PC-9 (cell line): Measurements from ENCODE around the gene CKAP2L.

ENCODE experiments used
- EZH2 ChIP-seq: fragments of 200-600 bp; sonication (generic); IDR thresholded peaks from 2 replicates; pipeline ENCODE4 v1.8.0; 2017; ENCODE audit warnings: antibody characterized with exemption, low read depth
- TF ChIP-seq, protein P1 (sequence below): fragments of 200-600 bp; sonication (generic); conservative IDR thresholded peaks from 2 replicates; pipeline ENCODE4 v1.6.1; 2017; ENCODE audit warnings: mixed run types, antibody characterized with exemption, mild to moderate bottlenecking, moderate library complexity

DNA sequence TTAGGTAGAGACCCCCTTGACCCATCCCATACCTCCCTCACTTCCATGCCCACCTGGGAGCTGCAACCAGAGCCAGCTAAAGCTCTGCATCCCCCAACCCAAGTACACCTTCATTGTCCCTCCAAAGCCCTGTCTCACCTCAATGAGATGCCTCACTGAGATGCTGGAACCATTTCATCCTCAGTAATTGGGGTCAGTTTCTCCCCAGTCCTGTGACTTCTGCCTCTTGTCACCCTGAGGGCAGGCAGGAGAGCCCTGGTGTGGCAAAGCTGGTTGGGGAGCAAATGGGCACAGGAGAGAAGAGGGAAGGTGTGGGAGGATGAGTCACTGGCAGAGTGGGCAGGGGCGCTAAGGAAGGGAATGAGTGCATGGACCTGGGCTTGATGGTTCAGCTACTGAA, 71.5 kb downstream of the CKAP2L start:
- TF ChIP-seq, protein P1, sequence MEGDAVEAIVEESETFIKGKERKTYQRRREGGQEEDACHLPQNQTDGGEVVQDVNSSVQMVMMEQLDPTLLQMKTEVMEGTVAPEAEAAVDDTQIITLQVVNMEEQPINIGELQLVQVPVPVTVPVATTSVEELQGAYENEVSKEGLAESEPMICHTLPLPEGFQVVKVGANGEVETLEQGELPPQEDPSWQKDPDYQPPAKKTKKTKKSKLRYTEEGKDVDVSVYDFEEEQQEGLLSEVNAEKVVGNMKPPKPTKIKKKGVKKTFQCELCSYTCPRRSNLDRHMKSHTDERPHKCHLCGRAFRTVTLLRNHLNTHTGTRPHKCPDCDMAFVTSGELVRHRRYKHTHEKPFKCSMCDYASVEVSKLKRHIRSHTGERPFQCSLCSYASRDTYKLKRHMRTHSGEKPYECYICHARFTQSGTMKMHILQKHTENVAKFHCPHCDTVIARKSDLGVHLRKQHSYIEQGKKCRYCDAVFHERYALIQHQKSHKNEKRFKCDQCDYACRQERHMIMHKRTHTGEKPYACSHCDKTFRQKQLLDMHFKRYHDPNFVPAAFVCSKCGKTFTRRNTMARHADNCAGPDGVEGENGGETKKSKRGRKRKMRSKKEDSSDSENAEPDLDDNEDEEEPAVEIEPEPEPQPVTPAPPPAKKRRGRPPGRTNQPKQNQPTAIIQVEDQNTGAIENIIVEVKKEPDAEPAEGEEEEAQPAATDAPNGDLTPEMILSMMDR: no peak
- TF ChIP-seq EZH2: no peak
